Activated T-cell treated with anti-CD3 and anti-CD28 coated beads for 48 hours (primary cell): ENCODE results near the gene RAB3GAP1.

Experiments used
- DNase-seq: peaks from one replicate; pipeline ENCODE4 v3.0.0-alpha.2; 2020; ENCODE audit warnings: low read depth

Gene RAB3GAP1

DNA sequence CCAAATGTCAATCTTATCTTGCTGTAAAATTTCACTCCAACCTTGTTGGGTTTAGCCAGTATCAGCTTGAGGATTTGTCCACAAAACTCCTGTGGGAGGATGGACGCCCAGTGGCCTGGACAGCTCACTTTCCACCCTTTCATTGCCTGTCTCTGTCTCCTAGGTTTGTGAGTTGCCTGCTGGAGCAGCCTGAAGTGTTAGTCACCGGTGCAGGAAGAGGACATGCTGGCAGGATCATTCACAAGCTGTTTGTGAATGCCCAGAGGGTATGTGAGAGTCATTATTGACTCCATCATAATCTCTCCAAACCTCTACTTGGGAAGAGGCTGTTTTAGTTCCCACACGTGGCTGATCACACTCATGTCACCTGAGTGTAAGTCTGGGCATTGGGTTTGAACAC lies 112.3 kb downstream of the RAB3GAP1 start:
- DNase-seq: no peak

DNA sequence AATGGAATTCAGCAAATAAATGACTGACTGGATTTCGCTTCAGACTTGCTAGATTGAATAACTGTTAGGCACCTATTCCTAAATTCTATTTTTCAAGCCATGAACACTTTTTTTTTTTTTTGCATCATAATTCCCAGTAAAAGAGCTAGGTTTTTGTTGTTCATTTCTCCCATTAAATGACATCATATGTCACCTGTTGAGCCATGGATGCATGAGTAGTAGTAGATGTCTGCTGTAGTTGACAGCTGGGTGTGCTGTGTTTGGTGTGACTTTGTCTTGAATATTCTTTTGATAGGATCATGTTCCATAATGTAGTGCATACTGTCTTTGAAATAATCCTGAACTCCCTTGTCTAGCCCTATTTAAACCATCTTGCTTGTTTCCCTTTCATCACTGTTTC lies 115.2 kb downstream of the RAB3GAP1 start:
- DNase-seq: no peak

DNA sequence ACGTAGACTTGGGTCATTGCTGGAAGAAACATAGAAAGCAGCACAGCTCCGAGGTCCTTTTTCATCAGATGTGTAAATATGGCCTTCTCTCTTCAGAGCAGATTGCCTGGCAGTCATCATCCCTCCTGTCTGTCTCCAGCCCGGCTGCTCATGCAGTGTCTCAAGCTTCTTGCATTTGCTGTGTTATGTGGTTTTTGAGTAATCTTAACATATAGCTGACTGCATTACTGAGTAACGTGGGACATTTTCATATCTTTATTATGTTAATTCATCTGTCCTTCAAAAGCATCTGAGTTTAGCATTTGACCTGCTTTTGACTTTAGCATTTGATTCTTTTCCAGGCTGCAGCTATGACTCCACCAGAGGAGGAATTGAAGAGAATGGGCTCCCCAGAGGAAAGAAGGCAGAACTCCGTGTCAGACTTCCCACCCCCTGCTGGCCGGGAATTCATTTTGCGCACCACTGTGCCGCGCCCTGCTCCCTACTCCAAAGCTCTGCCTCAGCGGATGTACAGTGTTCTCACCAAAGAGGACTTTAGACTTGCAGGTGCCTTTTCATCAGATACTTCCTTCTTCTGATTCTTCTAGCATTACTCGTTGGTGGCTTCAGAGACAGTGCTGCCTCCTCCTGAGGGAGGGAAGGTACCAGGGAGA lies 116.2 kb downstream of the RAB3GAP1 start:
- DNase-seq: no peak

DNA sequence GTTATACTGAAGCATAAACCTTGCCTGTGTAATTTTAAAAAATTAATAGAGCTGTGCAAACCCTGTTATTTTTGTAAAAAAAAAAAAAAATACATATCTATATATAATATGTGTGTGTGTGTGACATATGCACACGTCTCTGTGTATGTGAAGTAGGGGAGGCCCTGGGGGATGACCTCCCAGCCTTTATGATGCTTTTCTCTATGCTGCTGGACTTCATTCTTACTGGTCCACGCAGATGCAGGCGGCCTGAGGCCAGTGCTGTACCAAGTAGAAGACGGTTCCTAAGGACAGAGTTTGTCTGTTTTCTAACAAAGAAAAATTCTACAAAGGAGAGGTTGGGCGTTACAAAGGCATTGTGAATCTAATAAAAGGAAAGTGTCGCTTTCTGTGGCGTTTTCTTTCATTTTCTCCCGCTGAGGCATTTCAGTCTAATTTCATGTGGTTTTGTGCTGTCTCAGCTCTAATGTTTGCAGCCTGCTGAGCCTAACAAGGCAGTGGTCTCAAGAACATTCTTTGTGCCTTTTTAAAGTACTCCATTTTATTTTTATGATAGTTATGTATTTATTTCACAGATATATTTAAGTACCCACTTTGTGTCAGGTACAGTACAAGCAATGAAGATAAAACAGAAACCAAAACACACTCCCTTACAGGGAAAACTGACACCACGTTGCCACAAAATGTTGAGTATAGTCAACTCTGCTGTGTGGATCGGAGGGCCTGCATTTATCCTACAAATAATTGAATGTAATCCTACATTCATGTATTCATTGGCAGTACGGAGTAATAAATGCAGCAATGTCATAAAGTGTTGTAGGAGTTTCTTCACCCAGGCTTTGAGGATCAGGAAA lies 118.0 kb downstream of the RAB3GAP1 start:
- no peak for DNase-seq

DNA sequence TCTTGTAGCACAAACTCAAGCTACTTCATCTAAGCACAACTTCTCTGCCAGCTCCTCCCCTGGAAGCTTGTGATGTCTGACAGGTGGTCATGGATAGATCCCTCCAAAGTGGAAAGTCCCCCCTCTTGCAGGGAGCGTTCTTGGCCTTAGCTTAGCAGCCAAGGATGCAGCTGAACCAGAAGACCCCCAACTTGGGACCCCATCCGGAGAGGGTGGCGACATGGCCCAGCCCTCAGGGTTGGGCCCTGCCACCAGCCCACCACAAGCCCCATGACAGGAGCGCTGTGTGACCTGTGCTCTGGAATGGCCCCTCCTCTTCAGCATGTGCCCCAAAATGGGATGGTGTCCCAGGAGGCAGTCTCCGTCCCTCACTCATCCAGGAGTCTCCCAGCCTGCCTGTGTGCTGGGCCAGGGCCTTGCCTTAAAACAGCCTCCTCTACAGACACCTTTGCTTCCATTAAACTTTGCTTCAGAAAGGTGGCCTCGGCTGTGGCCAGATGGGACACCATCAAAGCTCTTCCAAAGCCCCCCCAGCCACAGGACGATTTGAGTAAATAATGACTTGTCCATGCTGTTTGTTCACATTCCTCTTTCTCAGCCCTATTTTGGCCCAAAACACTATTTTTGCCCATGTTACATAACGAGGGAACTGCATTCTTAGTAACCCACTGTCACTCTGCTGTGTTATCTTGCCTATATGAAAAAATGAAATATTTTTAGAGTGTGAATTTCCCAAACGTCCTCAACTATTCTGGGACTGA lies 122.1 kb downstream of the RAB3GAP1 start:
- no peak for DNase-seq

DNA sequence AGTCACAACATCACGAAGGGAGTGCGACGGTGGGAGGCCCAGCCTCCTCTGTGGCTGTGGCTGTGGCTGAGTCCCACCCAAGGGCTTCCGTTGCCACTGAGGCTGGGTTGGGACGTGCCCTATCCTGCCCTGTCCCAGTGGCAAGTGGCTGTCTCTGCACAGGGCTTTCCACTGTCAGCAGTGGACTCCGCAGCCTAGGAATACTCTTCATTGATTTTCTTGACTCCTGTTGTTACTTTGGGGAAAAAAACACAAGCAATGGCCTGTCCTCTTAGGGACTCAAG lies 122.7 kb downstream of the RAB3GAP1 start:
- no peak for DNase-seq

DNA sequence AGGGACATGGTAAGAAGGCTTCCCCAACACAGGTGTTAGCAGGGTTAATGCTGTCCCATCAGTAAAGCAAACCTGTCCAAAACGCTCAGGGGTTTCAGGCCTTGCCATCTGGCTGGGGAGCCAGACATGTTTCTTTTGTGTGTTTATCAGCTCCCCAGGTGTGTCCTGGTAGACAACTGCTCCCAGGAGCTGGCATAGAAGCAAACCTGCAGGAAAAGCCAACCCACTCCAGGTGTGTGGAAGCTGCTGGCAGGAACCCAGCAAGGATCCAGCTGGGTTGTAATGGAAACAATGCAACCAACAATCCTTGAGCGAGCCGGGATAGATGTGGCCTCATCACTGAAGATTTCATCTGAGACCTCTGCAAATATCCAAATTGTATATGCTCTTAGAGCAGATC lies 123.1 kb downstream of the RAB3GAP1 start:
- no peak for DNase-seq

DNA sequence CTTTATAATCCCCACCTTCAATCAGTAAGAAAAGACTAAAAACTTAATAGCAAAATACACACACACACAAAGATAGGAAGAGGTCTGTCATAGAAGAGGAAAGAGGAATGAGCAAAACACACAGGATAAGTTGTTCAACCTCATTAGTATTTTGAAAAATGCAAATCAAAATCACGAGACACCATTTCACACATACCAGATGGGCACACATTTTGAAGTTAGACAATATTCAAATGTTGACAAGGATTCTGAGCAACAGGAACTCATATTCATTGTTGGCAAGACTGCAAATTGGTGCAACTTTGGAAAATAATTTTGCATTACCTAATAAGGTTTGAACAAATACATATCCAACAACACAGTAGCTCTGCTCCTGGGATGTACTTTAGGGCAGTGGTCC lies 127.6 kb downstream of the RAB3GAP1 start:
- DNase-seq: no peak

DNA sequence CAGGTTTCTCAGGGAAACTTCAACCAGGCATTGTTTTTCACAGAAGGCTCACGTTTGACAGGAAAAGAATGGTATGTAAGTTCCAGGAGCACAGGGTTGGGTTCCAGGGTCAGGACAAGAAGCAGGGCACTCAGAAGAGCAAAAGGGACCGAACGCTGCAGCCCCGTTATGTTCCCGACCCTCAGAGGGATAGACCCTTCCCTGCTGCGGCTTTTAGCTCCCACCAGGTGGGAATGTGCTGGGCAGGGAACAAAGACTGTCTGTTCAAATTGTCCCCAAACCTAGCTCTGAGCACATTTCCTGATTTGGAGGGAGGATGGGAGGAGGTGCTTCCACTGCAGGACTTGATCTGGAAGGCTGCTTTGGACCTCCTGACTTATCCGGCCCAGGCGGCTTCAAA lies 130.1 kb downstream of the RAB3GAP1 start:
- DNase-seq: no peak

DNA sequence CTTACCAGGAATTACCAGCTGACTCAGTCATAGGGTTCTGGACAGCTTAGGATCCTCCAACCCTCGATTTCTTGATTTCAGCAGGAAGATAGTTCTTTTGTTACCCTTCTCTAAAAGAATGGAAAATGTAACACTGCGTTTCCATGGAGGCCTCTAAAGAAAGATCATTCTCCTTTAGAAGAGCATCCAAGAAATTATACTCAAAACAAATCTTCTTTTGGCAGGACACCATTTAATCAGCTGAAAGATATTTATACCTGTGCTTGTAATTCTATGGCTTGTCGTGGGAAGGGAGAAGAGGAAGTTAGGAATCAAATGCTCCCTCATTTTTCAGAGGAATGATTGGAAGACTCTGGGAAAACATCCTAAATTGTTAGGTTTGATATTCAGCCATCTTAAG lies 130.5 kb downstream of the RAB3GAP1 start:
- DNase-seq: no peak

DNA sequence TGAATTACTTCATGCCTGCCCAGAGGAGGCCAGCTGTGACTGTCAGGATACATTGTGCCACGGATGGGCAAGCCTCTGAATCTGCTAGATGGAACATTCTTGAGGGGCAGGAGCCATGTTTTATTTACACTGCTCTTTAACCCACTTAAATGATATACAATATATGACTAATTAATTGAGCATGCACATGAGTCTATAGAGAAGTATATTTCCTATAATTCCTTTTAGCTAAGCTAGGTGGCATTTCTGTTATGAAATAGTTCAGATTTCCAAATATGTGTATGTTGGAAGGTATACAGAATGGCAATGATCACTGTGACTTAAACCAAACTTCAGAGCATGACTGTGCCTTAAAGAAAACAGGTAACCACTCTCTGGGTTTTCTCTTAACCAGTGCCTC lies 131.7 kb downstream of the RAB3GAP1 start:
- no peak for DNase-seq

DNA sequence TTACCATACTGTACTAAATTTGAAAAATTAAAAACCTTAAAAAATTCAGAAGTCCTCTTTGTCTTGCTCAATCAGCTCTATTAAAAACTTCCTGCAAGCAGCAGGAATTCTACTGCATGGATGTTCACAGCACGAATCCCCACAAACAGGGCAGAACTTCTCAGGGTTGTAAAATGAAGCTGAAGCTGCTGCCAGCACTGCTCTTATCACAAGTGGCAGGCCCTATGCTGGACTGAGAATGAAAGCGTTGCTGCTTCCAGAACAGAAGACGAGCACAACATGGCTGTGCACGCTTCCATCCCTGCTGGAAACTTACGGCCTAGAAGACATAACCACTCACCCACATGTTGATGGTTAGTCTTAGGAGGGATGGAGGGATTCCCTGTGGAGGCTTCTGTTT lies 134.0 kb downstream of the RAB3GAP1 start:
- DNase-seq: no peak

DNA sequence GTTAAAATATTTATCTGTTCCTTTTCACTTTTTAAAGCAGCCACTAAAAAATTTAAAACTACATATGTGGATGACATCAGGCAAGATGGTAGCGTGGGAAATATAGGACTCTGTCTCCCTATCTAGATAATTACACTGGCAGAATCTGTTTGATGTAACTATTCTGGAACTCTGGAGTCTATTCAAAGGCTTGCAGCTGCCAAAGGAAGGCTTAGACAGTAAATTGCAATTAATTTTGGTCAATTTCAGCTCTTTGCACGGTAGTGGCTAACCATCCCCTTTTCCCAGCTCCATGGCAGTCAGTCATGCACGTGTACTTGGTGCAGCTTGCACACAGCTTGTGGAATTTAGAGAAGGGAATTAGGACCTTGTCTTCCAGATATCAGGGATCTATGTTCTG lies 135.2 kb downstream of the RAB3GAP1 start:
- no peak for DNase-seq

DNA sequence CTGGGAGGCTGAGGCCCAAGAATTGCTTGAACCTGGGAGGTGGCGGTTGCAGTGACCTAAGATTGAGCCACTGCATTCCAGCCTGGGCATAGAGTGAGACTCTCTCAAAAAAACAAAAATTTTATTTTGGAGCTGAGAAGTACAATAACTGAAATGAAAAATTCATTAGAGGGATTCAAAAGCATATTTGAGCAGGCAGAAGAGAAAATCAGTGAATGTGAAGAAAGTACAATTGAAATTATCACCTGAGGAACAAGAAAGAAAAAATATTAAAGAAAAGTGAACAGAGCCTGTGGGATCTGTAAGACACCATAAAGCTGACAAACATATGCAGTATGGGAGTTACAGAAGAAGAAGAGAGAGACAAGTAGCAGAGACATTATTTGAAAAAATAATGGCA lies 137.1 kb downstream of the RAB3GAP1 start:
- no peak for DNase-seq

DNA sequence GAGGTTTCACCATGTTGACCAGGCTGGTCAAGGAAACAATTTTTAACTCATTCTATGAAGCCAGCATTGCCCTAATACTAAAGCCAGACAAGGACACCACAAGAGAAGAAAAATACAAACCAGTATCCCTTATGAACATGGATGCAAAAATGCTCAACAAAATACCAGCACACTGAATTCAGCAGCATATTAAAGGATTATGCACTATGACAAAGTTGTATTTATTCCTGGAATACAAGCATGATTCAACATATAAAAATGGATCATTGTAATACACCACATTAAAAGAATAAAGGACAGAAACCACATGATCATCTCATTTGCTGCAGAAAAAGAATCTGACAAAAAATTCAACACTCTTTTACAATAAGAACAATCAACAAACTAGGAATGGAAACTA lies 138.7 kb downstream of the RAB3GAP1 start:
- no peak for DNase-seq

DNA sequence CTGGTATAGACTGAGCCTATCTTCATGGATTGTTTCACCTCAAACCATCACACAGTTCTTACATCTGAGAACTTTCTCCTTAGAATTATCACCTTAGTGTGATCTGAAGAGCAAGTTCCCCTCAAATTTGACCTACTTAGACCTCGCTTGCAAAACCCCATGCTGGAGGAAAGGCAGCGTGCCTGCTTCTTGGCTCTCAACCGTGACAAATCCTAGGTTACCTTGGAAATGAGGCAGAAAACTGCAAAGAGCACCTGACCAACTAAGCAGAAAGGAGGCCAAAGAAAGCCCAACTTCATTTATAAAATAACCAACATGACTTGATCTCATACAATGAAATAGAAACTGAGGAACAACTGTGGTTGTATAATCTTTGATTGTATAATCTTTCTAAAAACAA lies 146.4 kb downstream of the RAB3GAP1 start:
- DNase-seq: no peak

DNA sequence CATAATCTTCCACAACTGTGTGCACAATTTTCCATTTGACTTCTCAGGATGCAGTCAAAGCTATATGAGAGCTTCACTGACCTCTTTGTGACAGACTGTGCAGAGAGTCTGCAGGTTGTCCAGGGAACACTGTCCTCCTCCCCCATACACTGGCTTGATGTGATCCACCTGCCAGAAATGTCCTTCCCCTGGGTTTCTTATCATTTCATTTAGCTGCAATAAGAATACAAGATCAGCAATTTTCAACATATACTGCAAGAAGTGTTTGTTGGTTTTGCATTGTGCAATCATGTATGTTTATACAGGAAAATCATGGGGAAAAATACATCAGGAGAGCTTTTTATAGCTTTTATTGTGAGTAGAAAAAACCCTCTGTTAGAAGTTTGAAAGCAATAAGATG lies 150.7 kb downstream of the RAB3GAP1 start:
- no peak for DNase-seq

DNA sequence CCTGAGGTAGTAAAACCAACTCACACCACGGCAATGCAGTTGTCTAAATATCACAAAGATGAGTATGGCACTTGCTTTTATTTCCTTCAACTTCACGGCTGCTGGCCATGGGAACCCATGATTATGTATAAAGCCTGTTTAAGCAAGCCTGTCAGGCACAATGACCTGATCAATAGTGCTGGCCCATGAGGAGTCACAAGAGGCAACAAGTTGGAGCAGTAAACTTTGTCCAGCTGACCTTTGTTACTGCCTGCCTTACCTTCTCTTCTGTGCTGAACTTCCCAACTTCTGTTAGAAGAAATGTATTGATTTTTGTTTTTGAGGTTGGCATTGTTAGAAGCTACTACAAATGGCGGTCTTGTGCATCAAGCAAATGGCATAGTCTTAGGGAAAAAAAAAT lies 151.9 kb downstream of the RAB3GAP1 start:
- DNase-seq: no peak

DNA sequence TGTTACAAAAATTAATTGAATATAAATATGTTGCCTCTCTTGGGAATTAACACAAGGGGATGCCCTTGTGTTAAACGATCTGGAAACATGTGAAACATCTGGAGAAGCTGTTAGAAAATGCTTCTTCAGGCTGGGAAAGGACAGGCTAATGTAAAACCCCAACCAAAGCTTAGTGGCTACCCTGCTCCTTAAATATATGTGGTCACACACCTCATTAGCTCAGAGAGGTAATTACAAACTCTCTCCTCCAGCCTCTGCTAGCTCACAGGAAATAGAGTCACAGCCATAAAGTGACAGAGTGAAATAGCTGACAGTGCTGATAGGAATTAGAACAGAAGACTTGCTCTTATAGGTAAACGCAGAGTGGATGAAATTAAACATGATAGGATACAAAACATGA lies 155.9 kb downstream of the RAB3GAP1 start:
- no peak for DNase-seq

DNA sequence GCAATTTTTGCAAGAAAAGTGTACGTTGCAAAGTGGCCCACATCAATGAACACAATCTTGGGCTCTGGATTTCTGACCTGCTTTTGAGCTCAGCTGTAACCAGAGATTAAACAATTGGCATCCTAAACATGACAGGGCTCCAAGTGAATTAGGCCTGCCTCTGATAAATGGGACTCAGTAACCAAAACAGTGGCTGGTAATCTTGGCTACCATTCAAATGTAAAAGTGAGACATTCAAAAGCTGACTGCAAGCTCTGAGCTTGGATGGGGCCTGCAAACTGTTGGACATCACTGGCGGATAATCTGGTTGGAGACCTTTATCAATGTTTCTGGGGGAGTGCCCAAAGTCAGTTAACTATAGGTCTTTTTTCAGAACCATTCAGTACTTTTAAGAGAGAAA lies 160.7 kb downstream of the RAB3GAP1 start:
- no peak for DNase-seq

DNA sequence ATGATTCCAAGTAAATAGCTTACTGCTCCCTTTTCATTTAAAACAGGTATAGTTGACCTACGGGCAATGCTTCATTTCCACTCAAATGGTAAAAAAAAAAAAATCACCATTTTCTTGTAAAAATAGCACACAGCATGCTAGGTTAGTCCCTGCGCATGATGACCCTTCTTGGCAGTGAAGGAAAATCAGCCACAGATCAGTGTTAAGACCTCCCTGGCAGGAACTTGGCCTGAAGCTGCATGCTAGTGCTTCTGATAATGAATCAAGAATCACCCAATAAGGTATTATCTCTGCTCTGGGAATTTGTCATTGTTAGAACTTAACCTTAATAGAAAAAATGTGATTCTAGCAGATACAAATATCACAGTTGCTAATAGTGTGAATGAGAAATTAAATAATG lies 166.3 kb downstream of the RAB3GAP1 start:
- DNase-seq: no peak

DNA sequence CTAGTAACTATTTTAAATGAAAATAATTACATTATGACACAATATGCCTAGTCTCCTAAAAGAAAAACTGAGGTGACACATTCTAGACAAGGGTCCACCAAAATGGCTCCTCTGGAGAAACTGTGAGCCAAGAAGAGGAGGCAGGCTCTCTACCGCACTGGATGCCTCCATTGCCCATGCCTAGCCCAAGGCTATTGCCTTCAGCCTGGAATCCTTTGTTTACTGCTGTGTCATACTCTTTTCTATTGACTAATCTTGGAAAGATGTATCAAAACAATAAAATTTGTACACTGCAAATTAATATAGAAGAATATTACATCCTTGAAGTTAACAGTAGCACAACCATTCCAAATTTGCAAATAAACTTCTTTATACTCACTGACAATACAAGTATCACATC lies 167.1 kb downstream of the RAB3GAP1 start:
- no peak for DNase-seq
